Left hindlimb (tissue), 1 donor: Measurements from ENCODE around the gene TMEM213.
"Not testable (repeated sequence)": the region's sequence is repeated elsewhere in the genome, so short reads cannot be mapped to it uniquely, and the experiment has no call there.

Experiments used
- DNase-seq: peaks from one replicate; pipeline ENCODE4 v3.0.0-alpha.2; 2018

Gene TMEM213, protein sequence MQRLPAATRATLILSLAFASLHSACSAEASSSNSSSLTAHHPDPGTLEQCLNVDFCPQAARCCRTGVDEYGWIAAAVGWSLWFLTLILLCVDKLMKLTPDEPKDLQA

DNA sequence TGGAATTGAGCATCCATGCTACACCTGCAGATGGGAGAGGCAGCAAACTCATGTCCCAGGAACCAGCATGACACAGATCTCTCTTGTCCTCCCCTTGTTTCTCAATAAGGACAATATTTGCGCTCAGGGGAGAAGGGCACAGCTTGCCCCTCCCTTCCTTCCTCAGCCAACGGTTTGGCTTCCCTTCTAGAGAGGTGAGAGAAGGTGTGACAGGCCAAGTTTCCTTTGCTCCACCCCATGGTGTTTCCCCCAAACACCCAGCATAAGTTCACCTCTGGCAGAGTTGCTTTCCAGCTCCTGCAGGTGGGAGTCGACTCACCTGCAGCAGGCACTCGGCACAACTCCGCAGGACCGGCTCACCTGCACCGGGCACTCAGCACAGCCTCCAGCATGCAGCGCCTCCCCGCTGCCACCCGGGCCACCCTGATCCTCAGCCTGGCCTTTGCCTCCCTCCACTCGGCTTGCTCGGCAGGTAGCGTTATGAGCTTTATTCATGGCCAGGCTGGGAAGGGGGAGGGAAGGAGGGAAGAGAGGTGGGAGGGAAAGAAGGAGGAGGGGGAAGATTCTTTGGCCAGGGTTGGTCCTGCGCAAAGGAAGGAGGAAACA lies at the start of gene TMEM213, which contains the start of gene ATP6V0A4:
TSS of gene TMEM213 (plus strand) at position 280 of the 606 bp plus-strand sequence. CDS start at position 391, 111 bp downstream.
TSS of gene ATP6V0A4 (minus strand) at position 482 of the 606 bp plus-strand sequence. CDS start 26,949 bp downstream, outside the sequence.
- DNase-seq, result no peak

DNA sequence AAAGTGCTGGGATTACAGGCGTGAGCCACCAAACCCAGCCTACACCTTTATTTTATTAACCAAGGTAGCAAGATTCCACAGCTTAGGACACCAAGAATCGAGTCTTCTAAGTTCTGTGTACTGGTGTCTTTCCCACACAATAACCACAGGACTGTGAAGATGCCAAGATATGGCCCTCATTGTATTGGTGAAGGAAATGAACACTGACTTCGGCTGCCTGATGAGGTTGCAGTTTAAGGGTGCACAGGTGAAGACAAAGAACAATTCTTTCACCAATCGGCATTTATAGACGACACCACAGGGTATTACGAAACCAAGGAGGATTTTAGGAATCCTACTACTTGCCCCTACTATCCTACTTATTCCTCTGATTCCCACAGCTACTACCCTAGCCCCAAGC lies 49.1 kb upstream of the TMEM213 start:
- no peak for DNase-seq

DNA sequence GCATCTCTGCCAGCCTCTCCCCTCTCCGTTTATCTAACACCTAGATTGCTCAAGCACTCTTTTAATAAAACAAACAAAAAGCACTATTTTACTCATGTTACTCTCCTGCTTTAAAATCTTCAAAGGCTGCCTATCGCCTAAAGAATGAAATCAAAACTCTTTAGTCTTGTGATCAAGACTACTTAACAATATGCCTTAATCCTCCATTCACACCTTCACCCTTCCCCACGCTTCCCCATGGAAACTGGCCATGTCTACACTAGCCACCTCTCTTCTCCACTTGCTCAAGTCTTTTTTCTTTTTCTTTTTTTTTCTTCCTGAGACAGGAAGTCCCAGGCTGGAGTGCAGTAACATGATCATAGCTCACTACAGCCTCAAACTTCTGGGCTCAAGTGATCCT lies 47.8 kb upstream of the TMEM213 start:
- DNase-seq, result no peak

DNA sequence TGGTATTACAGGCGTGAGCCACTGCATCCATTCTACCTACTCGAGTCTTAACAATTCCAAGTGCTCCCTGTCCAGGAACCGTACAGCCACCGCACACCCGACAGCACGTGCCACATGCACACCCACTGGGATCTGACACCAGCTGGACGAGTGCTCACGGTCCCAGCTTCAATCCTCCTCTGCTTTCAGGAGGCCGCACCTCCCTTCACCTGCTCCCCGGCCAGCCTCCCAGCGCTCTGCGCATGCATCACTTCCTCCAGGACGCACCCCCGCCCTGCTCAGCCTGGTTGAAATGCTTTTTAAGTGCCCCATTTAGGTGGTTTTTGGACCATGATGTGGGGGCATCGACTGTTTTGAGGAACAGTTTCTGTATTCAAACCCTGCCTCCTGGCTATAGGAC lies 47.3 kb upstream of the TMEM213 start:
- DNase-seq, result no peak

DNA sequence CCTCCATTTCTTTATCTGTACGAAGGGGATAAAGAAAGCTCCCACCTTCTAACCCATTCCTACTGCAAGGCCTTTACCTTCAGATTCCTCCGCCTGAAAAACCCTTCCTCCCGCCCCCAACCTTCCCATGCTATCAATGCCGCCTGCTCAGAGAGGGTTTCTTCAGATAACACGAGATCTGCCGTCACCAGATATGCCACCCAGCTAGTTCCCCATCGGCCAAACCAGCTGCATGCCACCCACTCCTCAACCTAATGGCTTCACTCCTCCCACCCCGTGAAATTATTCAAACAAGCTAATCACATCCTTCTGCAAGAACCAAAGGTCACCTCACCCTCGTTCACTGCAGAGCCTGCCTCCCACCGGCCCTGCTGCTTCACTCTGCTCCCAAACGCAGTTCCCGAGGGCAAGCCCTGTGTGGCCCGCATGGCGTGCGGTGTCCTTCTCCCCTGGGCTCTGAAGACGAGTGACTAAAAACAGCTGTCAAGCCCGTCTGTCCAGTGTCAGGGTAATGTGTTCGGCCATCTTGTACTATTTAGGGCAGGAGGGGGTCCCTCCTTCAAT lies 46.8 kb upstream of the TMEM213 start:
- DNase-seq, result no peak

DNA sequence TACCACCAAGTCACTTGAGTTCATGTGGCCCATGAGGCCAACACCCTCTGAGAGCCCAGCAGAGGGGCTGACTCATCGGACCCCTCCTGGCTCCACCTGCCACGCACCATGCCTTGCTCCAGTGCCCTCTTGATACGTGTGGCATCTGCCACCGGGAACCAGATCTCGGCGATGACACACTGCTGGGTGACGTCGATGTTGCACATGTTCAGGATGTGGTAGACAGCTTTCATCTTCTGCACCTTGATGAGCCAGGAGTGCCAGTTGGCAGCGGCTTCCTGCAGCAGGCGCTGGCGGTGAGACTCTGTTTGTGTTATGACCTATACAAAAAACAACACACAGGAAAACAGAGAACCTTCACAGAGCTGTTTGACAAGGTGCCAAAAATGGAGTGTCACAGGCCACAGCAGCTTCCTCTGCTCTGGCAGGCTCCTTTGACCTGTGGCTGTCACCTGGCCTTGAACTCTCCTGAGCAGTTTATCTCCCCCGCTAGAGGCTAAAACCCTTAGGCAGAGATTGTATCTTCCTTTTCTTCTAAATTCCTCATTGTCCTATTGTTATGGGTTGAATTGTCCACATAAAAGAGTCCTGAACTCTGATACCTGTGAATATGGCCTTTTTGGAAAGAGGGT lies 45.2 kb upstream of the TMEM213 start:
- no peak for DNase-seq

DNA sequence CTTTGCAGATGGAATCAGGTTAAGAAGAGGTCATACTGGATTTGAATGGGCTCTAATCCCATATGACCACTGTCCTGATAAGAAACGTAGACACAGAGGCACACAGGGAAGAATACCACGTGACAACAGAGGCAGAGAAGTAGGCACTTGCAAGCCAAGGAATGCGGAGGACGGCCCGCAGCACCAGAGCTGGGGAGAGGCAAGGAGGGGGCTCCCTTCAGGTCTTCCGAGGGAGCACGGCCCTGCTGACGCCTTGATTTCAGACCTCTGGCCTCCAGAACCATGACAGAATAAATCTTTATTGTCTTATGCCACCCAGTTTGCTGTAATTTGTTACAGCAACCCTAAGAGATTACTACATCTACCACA lies 44.7 kb upstream of the TMEM213 start:
- DNase-seq, result no peak

DNA sequence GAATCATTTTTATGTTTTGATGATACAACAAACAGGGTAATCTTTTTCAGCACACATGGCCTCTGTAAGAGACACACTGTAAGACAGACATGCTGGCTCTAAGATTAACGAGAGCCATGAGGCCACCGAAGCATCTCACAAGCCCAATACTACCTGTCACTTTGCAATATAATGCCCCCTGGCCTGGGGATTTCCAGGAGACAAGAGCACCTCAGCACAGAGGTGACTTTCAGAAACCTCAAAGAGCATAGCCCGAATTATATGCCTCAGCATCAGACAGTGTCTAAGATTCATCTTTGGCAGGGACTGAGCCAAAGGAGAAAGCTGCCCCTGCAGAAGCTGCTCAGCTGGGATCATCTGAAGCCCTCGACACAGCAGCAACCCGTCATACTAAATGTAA lies 44.2 kb upstream of the TMEM213 start:
- no peak for DNase-seq

DNA sequence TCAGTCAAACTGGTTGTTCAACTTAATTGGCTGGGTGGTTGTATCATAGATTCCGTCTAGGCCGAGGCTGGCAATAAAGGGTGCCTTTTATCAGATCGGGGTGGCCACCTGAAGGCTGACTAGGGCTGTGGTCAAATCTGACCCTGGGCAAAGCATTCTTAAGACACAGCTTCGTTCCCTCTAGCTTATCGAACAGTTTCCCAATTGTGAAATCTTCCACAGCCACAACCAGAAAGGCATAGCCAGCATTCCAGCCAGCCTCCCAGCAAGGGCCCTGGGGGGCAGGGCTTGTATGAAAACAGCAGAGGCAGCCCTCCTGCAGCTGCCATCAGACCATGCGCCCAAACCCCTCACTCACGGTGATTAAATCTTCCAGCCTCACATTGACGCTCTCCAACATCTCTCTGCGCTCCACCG lies 42.5 kb upstream of the TMEM213 start:
- DNase-seq, result no peak

DNA sequence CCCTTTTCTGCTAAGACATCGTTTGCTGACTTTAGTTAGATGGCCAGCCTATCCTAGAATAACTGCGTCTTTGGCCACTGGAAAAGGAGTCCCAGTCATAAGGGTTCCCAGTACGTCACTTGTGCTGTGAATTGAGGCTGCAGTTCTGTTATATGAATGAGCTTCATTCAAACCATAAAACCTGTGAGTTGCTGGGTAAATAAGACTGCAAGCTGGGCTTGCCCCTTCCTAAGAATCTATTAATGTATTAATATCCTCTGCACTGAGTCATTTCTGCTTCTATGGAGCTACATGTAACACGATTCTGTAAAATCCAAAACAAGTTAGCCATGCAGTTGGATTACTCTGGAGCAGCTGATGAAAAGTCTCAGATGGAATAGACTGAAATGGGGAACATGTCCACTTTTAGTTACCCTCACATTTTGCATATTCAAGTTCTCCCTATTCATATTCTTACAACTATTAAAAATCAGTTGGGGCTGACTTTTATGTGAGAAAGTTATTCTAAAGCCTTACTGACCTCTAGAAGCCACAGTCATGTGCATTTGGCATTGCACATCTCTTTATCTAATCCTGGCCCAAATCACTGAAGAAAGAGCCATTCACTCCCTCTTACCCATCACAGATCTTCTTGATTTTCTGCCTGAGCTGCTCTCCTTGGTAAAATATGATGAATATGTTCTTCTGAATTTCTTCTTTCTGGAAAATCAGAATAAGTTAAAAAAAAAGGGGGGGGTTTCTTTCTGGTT lies 41.8 kb upstream of the TMEM213 start:
- no peak for DNase-seq

DNA sequence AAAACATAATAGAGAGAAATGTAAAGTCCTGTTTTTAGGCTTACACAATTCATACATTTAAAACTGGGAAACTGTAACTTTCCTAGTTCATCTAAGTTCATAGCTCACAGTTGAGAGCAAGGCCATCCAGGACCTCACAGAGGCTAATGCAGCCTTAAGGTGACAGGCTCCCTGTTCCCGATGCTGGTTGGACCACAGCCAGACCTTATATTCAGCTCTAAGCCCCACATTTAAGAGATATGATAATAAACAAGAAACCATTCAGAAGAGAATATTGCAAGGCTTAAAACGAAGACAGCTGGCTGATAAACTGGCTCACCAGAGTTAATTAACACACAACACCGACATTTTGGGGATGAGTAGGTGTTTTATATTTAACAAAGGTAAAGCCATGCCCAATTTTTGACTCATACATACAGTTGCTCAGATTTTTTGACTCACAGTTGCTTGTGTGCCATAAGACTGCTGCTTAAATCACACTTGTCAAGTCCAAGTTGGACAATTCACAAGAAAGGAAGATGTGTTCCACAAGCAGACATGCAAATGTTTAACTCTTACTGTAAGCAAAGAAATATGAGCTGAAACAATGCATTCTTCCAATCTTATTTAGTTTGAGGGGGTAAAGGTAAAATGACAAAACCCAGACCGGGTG lies 41.1 kb upstream of the TMEM213 start:
- no peak for DNase-seq

DNA sequence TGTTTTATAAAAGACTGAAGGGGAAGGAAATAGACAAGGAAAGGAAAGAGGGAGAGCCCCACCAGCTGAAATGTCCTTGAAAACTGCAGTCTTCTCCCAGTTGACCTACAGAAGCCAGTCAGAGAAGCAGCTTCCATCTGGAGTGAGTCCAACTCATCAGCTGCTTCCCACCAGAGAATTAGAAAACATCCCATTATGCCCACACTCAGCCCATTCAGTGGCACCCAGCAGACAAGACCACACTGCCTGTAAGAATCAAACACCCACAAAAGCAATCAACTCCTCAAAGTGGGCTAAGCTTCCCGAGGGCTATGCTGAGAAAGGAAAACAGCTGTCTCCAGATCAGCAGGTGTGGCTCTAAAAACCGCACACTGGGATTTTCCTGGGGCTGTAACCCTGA lies 29.6 kb upstream of the TMEM213 start:
- DNase-seq, result no peak

DNA sequence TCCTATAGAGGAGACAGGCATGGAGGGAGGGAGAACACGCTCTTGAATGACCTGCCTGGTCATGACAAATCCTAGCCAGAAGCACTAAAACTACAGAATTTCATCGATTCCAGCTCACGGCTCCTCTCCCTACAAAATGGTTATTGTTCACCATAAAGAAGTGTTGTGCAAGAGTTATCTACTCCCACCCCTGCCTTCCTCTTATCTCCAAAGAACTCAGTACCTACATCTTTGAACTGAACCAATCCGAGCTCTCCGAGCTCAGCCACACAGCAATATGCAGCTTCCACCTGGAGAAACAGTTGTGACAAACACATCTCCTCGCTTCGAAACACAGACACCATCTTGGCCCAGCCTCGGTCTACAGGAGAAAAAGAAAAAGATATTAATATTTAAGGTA lies 26.9 kb upstream of the TMEM213 start:
- DNase-seq, result no peak

DNA sequence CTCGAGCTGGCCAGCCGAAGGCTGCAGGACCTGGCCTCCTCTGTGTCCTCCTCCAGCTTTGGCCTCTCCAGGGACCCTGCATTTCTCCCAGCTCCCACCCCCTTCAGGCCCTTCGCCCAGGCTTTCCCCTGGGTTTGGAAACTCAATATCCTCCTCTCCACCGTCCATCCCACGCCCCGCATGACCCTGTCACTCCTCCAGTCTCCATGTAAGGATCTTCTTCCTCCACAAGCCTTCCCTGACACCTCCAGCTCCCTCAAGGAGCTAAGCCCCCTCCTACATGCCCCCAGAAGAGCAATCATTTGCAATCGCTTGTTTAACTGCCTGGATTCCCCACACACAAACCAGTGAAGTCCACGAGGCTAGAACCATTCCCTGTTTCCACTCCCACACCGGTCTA lies 24.6 kb upstream of the TMEM213 start:
- DNase-seq, result no peak

DNA sequence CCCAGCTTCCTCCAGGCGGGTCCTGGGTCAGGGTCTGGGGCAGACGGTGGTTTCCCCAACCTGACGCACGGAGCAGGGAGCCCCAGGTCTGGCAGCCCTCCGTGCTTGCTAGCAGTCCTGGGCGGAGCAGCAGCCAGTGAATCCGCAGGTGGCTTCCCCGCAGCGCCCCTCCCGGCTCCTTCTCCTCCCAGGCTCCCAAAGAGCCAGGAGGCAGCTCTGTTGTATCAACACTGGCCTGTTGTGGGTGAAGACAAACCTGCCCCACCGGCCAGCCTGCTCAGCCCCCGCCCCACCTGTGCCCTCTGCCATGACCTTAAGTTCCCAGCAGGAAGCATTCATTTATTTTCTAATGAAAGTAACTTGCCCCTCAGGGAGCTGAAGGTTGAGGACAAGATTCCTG lies 24.0 kb upstream of the TMEM213 start:
- DNase-seq, result no peak

DNA sequence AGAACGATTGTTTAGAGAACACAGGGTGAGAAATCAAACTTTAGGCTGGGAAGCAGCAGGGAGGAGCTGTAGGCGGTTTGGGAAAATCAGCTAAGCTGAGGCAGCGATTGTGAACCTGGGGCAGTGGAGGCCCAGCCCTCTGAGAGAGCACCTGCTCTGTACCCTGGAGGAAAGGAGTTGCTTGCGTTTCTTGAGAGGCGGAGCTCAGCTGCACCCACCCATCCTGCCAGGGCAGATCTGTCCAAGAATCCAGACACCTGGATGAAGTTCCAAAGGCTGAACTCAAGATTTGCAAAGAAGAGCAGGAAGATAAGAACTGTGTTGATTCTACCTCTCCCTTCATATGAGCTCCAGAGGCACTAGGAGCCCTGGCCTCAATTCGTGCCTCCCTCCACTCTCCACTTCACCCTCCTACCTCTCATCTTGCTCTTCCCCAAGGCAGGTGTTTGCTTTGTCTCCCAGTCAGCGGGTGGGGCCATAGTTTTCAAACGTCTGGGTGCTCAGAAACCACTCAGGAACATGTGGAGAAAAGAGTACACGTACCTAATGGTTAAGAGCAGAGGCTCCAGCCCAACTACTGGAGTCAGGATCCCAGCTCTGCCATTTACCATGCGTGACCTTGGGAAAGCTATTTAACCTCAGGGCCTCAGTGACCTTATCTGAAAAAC lies 21.5 kb upstream of the TMEM213 start:
- DNase-seq, result no peak

DNA sequence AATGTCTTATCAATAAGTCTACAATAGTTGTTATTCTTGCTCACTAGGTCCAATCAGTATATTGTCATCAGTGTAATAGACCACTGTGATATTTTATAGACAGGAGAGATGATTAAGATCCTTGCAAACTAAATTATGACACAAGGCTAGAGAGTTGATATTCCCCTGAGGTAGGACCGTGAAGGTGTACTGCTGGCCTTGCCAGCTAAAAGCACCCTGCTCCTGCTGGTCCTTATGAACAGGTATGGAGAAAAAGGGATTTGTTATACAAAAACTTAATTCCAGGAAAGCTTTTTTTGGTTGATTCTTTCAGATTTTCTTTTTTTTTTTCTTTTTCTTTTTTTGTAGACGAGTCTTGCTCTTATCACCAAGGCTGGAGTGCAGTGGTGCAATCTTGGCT lies 16.8 kb upstream of the TMEM213 start:
- no peak for DNase-seq

DNA sequence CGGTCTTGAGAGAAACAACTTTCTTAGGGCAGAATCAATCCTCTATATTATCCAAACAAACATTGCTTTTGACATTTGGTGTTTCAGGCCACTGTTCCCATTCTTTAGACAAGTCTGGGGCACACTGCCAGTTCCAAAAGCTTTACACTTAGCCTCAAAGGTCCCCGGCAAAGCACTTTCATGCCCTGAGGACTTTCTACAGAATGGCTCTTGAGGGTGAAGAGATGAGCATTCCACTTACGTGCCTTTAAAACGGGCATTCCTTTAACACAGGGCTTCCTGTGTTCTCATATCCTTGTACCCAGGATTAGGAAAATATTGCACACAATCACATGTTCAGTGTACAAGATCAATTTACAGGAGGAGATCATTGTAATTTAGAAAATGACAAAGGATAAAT lies 13.1 kb upstream of the TMEM213 start:
- no peak for DNase-seq

DNA sequence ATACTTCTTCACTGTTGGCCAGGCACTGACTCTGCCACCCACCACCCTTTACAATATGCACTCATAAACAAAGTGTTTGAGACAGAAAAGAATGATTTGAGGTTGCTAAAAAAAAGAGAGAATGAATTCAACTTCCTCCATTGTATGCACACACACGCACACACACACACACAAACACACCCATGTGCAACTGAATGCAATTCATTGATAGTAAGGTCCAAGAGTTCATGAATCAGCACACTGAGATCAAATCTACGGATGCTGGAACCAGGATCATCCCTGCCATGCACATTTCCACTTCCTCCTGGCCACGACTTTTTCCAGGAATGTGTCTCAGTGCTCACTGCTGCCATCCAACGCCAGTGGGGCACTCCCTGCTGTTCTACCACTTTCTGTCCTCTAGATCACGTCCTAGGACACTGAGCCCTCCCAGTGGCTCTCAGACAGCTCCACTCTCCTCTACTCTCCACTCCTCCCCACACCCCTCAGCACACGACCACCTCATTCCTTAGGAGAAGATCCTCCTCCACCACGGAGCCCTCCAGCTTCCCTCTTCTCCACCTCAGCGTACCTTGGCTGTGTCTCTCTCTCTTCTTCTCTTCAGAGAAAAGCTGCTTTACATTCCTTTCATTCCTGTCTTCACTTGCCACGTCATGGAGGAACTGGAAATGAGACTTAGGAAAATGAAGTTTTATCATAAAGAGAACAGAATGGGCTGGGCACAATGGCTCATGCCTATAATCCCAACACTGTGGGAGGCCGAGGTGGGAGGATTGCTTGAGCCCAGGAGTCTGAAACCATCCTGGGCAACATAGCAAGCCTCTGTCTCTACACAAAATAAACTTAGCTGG lies 12.0 kb upstream of the TMEM213 start:
- no peak for DNase-seq

DNA sequence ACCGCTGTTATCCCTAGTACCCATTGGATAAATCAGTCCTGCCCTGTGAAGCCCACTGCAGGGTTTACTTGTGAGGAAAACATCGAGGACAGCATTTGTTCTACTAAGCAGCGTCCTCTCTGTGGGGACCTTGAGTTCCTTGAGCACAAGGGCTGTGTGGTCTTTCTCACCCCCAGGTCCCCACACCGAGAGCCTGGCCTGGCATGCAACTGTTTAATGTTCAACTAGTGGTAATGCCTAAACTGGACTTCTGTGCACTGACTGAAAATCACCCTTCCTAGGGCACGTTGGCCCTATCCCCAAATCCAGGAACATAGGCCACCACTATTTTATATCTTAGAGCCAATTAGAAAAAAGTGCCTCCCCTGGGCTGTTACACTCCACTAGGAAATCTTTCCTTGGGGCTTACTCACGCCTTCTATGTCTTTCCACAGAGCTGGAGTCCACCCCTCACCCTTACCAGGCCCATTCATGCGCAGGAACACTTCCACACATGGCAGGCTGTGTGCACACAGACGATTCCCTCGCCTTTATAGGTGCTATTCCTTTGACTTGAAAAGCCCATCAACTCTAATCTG lies 1.7 kb upstream of the TMEM213 start:
- DNase-seq, result no peak

DNA sequence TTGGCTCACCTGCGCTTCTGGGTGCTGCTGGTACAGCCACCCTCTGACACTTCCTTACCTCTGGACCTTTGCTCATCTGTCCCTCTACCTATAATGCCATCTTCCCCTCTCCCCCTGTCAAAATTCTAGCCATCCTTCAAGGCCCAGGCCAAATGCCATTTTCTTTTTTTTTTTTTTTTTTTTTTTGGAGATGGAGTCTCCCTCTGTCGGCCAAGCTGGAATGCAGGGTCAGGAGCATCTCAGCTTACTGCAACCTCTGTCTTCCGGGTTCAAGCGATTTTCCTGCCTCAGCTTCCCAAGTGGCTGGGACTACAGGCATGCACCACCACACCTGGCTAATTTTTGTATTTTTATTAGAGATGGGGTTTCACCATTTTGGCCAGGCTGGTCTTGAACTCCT lies 748 bp upstream of the TMEM213 start:
- DNase-seq, result not testable (repeated sequence)
